ENCODE results near the gene KDM4F.

Gene KDM4F

DNA sequence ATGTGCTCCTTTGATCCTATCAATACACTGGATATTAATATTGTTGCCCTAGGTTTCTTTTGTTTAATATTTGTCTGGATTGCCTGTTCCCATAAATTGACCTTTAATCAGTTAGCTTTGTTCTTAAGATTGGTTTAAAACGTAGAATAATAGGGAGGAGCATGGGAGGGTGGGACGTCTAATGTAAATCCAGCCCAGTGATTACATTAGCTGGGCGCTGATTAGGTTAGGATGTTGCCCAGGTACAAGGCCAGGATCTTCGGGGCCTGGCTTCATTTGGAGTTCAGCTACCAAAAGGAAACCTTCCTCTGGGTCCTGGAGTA is 17.5 kb downstream of the KDM4F start, which contains the start of gene SRSF8:
SRSF8 (plus strand) TSS at position 204 of the 323 bp plus-strand sequence. CDS start 308 bp downstream, outside the sequence.
- no peak for DNase-seq

DNA sequence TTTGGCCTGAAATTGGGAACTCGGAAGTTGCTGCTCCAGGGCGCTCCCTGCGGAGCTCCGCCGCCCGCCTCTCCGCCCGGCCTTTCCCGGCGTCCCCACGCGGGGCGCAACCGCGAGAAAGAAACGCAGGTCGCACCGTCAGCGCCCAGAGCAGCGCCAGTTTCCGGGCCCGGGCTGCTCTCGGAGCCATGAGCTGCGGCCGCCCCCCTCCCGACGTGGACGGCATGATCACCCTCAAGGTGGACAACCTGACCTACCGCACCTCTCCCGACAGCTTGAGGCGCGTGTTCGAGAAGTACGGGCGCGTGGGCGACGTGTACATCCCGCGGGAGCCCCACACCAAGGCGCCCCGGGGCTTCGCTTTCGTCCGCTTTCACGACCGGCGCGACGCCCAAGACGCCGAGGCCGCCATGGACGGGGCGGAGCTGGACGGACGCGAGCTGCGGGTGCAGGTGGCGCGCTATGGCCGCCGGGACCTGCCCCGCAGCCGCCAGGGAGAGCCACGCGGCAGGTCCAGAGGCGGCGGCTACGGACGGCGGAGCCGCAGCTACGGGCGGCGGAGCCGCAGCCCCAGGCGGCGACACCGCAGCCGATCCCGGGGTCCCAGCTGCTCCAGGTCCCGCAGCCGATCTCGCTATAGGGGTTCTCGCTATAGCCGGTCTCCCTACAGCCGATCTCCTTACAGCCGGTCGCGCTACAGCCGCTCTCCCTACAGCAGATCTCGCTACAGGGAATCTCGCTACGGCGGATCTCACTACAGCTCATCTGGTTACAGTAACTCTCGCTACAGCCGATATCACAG is 18.0 kb downstream of the KDM4F start:
- DNase-seq, result peak; percentile 85

DNA sequence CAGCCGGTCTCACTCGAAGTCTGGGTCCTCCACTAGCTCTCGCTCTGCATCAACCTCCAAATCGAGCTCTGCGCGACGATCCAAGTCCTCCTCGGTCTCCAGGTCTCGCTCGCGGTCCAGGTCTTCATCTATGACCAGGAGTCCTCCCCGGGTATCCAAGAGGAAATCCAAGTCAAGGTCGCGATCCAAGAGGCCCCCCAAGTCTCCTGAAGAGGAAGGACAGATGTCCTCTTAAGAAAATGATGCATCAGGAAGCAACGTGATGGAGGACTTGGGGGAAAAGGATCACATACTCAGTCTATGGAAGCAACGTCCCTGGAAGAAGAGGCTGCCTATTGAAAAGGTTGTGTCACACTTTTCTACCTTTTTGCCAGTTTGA is 18.6 kb downstream of the KDM4F start:
- no peak for DNase-seq

DNA sequence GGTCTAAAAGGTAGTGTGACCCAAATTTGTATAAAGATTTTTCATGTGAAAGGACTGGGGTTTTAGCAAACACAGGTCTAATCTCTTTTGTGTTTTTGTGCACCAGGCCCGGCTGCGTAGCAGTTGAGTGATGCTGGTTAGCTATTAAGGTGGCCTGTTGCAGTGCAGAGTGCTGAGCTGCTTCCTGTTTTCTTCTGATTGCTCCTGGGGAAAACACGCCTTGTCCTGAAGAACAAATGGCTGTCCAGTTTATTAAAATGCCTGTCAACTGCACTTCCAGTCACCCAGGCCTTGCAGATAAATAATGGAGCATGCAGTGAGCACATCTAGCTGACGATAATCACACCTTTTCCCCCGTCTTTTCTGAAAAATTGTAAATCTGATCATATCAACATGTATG is 19.3 kb downstream of the KDM4F start:
- peak; percentile 66 for DNase-seq

DNA sequence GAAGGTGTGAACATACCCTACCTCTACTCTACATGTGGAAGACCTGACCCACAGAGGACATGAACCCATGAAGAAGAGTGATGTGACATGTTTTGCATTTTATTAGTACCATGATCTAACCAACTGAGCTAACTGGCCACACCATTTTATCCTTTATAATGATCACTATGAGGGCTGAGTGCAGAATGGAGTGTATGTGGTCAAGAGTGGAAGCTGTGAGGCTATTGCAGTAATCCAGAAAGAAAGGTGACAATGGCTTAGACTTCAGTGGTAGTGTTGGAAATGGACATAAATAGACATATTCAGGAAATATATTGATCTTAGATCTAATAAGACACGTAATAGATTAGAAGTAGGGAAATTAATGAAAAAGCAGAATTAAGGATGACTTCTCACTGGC is 21.2 kb downstream of the KDM4F start:
- no peak for DNase-seq

DNA sequence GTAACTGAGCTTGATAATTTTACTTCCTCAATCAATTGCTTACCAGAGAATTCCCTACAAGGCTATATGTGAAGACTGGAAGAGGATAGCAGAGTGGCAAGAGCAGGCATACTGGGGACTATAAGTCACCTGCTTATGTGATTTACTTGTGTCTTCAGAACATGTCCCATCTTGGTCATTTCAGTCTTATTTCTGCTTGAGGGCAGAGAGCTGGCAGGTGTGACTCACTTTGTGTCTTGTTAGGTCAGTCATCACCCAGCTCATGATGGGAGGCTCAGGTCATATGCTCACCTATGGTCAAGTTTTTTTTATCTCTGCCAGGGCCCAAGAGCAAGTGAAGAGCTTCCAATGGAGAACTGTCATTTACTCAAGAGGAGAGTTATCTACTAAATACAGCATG is 23.7 kb downstream of the KDM4F start:
- no peak for DNase-seq

DNA sequence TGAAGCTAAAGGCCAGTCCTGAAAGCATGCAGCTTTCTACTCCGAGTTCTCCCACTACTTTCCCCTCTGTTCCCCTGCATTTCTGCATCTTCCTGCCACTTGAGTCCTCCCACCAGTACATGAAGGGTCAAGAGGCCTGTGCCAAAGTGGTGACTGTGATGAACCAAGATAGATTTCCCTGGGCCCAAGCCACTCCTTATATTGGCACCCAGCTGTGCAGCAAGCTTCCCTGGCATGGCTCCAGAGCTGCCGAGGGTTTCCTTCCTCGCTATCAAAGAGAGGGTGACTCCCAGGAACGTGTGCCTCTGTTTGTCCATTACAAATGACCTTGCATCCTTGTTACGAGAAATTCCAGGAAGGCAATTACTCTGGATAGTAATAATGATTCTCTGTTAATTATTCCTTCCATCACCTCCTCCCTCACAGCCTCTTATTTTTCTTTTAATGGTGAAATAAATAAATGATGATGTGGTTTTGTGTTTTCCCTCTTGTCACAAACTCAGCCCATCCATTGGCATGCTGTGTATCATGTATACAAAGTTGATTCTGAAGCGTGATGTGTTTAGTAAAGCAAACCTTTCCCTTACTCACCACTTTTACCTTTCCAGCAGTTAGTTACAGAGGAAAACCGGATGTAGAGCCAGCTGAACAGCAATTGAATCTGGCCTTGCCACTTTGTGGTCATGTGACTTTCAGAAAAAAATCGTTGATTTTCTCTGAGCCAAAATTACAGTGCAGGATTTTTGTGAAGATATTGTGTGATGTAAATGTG is 25.8 kb downstream of the KDM4F start:
- DNase-seq, result peak; percentile 20

DNA sequence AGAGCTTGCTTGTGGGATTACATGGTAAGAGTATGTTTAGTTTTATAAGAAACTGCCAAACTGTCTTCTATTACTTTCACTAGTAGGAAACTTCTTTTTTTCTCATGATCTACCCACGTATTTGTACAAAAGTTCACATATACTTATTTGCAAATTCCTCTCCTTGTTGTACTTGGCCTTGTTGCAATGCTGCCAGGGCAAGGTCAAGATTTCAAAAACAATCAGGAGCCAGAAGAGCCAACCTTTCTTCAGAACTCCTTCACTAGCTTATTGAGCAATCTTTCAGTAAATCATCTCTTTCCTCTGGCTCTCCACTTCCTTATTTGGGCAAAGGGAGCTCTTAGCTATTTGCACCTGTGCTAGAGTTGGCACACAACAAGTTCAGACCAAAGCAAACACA is 27.2 kb downstream of the KDM4F start:
- no peak for DNase-seq

DNA sequence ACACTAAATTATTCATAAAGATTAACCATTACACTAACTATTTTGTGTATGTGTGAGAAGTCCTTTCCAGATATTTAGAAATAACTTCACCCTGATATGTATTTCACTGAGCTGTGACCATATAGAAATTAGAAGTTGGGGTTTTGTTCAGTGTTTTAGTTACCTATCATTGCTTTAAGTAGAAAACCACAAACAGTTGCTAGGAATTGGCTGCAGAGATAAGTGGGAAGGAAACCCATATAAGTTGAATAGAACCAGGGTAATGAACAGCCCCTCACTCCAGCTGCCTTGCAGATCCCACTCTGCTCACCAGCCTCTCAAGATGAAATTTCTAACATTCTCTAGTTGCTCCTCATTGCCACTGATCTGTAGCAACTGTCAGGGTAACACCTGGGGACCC is 27.8 kb downstream of the KDM4F start:
- no peak for DNase-seq

DNA sequence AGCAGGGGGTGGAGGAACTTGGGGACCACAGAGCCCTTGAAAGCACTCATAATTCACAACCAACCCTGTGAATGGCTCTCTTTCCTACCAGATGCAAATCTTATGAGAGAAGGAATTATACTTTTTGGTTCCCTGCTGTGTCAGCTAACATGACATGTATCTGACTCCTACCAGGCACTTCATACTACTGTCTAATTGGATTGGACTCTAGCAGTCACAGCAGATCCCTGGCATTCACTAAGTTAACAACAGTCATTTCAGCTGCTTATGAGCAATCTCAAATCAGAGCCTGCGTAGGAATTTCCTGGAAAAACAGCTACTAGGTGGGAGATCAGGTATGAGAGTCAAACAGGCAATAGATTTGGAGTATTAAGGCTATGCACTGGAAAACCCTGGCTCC is 29.3 kb downstream of the KDM4F start:
- DNase-seq, result no peak

DNA sequence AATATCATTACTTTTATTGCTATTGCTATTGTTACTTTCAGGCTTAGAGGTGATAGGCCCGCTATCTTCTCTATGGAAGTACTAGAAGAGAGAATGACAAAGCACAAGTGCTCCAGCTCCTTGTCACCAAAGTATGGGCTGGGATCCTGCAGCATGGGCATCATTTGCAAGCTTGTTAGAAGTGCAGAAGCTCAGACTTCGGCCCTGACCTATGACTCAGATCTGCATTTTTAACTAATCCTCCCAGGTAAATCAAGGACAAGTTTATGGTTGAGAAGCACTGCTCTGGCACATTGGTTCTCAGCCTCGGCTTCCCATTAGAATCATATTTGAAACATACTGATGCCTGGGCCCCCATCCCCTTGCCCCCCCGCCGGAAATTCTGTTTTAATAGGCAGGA is 31.8 kb downstream of the KDM4F start:
- no peak for DNase-seq

DNA sequence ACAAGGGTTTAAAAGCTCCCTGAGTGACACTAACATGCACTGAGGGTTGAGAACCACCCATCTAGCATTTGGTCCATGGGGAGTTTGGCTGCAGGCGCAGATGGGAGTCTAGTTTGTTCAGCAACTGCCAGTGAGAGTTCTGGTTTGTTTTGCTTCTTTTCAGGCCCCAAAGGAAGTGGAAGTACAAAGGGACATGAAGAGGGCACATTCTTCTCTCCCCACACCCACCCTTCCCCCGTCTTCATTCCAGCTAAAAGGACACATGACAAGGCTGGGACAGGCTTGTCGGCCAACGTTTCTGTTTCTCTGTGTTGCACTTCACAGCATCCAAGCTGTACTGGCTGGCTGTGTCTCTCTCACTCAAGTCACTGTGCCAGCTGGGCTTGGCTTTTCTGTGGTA is 32.2 kb downstream of the KDM4F start:
- no peak for DNase-seq

DNA sequence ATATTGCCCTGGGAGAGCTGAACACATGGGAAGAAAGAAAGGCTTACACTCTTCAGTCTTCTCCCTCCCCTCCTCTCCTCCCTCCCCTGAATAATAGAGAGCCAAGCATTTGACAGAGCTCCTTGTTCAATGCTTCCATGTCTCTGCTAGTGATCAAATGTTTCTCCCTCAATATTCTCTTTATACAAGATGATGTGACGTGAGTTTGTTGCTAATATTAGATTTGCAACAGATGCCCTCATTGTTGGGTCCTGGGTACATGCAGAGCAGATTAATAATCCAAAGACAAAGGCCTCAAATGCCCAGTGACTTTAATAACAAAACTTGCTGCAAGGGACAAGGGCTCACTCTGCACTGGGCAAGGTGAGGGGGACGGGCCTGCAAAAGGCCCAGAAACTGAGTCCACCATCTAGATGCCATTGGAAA is 33.4 kb downstream of the KDM4F start:
- no peak for DNase-seq

DNA sequence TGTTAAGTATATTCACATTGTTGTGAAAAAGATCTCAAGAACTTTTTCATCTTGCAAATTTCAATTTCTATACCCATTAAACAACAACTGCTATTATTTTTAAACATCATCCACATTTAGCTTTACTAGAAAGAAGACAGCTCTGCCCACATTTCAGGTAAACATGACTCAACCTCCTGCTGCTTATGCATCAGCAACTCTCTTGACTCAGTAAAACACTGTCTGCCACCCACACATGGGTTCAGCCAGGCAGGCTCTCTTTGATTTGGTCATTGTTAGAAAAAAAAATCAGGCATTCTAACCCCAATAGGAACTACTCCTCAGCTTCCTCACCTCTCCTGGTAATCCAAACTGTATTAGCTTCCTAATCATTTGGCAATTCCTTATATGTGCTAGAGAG is 35.3 kb downstream of the KDM4F start:
- no peak for DNase-seq

DNA sequence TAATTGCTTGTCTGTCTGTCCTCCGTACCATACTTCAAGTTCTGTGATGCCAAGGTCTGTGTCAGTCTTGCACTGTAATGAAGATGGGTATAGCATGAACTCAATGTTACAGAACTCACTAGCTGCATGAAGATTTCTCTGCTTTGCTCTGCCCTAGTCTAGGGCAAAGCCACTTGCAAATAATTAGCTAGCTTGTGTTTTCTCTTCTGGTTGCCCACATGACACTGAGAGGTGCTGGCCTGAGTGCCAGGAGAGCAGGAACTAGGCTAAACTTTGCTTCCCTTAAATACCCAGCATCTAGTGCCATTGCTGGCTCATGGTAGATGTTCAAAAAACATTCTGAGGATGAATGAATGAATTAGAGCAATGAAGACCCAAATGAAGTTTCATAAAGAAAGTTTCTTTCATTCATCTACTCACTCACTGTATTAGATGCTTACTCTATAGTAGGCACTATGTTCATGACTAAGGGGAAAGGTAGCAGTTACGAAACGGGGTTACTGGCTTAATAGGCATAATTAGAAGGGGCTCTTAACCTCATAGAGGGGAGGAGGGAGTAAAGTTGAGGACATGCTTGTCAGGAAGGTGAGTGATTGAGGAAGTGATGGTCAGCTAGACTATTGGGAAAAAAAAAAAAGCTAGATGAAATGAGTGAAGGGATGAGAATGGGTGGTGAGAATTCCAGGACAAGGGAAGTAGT is 36.0 kb downstream of the KDM4F start:
- DNase-seq, result no peak

DNA sequence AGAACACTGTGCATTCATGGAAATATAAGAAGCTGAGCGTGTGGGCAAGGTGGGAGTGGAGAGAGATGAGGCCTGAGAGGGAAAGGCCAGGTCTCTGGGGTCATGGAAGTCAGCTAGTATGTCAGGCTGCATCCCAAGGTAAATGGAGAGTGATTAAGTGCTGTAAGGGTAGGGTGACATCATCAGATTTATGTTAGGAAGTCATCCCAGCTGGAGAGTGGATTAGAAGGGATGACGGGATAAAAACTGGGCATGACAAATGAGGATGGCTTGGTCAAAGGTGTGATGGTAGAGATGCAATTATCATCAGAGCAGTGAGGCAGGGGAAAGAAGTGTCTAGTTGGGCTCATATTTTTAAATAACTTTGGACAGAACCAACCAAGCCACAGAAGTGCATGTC is 36.9 kb downstream of the KDM4F start:
- DNase-seq, result no peak

DNA sequence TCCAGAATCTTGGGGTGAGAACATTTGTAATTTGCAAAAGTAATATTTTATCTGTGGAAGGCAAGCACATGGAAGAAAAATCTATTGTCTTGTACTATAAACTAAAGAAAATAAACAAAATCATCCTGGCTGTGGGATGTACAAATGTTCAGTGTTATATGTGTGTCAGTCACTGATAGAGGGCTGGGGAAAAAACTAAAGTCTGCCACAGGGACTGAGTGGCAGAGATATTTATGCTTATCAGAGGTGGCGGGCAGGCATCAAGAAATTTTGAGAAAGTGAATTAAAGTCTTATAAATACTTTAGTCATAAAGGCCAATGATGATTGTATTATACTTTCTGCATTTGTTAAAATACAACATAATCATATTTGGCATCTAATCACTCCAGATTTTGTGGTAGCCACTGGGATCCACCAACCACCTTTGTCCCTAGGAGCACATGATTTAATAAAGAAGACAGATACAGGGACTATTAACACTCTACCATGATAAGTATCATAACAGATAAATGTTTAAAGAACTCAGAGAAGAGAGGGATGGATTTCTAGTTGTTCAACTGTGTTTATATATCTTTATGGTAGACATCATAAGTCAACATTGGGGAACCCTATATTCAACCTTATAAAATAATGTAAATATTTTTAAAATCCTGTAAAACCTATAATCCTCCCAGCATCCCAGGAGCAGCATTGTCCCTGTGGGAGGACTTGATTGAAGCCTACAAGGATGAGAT is 37.8 kb downstream of the KDM4F start:
- DNase-seq, result no peak

DNA sequence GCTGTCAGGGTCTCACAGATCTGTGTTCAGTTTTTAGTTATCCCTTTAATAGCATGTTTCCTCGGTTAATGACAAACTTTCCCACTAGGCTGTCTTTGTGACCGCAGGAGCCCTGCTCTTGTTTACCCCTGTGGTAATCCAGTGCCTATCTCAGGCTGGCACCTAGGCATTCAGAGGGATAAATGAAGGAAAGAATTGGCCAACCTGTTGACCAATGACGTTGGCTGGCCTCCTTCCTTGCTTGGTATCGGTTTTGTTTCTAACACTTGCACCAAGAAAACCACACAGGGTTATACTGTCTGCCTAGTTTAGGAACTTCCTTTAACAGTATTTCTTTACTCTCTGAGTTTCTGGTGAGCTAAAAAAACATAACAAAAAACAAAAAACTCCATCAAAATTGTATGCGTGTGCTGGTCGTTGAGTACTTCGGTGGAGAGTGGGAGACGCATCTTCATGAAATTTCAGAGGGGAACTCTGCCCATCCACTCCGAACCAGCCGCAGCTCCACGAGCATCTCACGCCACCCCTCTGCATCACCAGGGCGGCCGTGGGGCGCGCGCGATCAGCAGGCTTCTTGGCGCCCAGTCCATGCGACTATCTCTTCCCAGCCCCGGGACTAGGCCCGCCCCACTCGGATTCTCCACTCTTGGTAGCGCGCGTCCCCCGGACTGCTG is 39.9 kb downstream of the KDM4F start:
- no peak for DNase-seq

DNA sequence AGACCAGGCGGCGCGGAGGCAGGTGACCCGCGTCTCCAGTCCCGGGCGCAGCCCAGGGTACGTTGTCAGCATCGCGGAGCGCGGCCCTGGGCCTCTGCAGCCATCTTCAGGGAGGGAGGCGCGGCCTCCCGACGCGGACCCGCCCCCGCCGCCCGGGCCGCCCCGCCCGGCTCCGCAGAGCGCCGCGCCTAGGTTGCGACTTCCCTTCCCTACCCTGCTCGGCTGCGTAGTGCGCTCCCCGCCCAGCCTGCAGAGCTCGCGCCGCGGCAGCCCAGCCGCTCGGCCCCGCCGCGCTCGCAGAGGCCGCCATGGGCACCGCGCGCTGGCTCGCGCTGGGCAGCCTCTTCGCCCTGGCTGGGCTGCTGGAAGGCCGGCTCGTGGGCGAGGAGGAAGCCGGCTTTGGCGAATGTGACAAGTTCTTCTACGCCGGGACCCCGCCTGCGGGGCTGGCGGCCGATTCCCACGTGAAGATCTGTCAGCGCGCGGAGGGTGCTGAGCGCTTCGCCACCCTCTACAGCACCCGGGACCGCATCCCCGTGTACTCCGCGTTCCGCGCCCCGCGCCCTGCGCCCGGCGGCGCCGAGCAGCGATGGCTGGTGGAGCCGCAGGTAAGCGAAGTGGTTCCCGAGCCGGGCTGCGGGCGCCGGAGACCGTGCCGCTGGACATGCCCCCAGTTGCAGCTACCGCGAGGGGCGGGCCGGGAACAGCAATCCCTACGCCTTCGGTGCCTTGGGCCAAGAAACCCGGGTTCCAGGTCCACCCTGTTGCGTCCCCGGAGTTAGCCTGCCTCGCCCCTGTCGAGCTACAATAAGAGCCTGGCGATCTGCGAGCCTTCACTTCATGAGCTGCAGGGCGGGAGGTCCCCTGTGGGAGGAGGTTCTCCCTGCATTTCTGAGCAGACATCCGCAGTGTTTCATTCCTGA is 40.7 kb downstream of the KDM4F start, which contains the start of gene ENDOD1:
ENDOD1 (plus strand) TSS at position 227 of the 923 bp plus-strand sequence; CDS start at position 309, 82 bp downstream.
- DNase-seq, result peak; percentile 75

DNA sequence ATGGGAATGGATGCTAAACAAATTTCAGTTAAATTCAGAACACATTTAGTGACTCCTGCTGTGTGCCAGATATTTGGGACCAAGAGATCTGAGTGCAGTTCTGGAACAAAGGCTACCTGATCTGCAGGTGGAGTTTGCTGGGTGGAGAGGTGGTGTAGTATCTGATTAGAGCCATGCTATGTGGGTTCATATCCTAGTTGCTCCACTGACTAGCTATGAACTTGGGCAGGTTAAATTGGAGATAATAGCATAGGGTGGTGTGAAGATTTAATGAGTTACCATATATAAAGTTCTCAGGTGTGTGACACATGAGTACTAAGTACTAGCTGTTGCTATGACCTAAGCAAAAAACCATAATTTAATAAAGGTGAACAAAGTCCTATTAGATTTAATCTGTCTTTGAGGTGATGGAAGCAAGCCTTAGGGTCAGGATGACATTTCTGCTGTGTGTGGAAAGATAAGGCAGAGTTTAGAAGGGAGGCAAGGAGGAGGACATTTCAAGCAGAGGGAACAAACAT is 42.5 kb downstream of the KDM4F start:
- DNase-seq, result no peak
